HCT116 (cell line): ENCODE data around the gene SLC47A1. TPM values are rescaled to one million over a fixed set of nuclear protein-coding genes. Genes with fewer than 3 reads are reported as not detected.

Experiments used
- ATAC-seq: fragments of 200-7000 bp; cut with Tn5 transposase; 2 replicates; pipeline ENCODE4 v1.9.1; 2020; ENCODE audit warnings: mild to moderate bottlenecking, moderate library complexity
- BruUV-seq: library from RNA; stranded (reverse); fragments of 400-500 nt; replicated peaks from 2 replicates; lab custom pipeline; 2021; lab: Mats Ljungman, UMichigan
- CTCF ChIA-PET: fragments of 300-600 bp; sonication (Branson Sonifier 250); formaldehyde crosslinking; loops from one replicate; lab custom pipeline; 2021; ENCODE audit warnings: antibody characterized with exemption; lab: Charles Lee
- POLR2A ChIA-PET: fragments of 300-600, 350-600 bp; sonication (Branson Sonifier 250); formaldehyde crosslinking; loops from one replicate; lab custom pipeline; 2021; ENCODE audit warnings: antibody characterized with exemption; lab: Charles Lee
- RAD21 ChIA-PET, 2 experiments: fragments of 300-600 bp; sonication (Branson Sonifier 250); formaldehyde crosslinking; loops; one replicate each; lab custom pipeline; 2023; ENCODE audit warnings: low total read pairs in 2 of 2; ENCODE audit not compliant: uncharacterized antibody in 2 of 2, unreplicated experiment in 2 of 2, low non-redundant PET in 1 of 2; lab: Charles Lee
- DNase-seq: peaks from one replicate; pipeline ENCODE4 v3.0.0-alpha.2; 2010; ENCODE audit warnings: low read depth, low spot score
- H2AFZ ChIP-seq: fragments of 200-600 bp; shearing (Covaris generic), sonication (generic); 2 replicates; pipeline ENCODE4 v1.6.1; 2017; ENCODE audit warnings: low read depth, mixed run types, mixed read lengths, antibody characterized with exemption, low read length; ENCODE audit not compliant: poor library complexity, severe bottlenecking
- H3K27ac ChIP-seq: 2 replicates; pipeline ENCODE4 v1.5.1; 2012; ENCODE audit warnings: low read depth, low read length
- H3K27me3 ChIP-seq: fragments of 200-600 bp; sonication (generic); 2 replicates; pipeline ENCODE4 v1.6.1; 2016; ENCODE audit warnings: mixed run types, low read length, mixed read lengths; ENCODE audit not compliant: insufficient read depth
- H3K36me3 ChIP-seq, 2 experiments: fragments of 200-500 bp in 1 of 2; fragments of 200-600 bp in 1 of 2; sonication (Bioruptor generic) in 1 of 2; sonication (generic) in 1 of 2; 2 replicates each; pipeline versions ENCODE4 v1.5.1 to v1.6.1; 2014 to 2016; ENCODE audit warnings: low read length in 2 of 2, inconsistent platforms in 1 of 2, mixed read lengths in 1 of 2, mixed run types in 1 of 2; ENCODE audit not compliant: insufficient read depth in 2 of 2, control insufficient read depth in 1 of 2
- H3K4me1 ChIP-seq, 2 experiments: fragments of 200-600 bp in 1 of 2; sonication (generic) in 1 of 2; 2 replicates each; pipeline versions ENCODE4 v1.5.1 to v1.6.1; 2012 to 2017; ENCODE audit warnings: low read length in 2 of 2, inconsistent platforms in 1 of 2, mild to moderate bottlenecking in 1 of 2, mixed read lengths in 1 of 2, mixed run types in 1 of 2, moderate library complexity in 1 of 2; ENCODE audit not compliant: insufficient read depth in 2 of 2, control insufficient read depth in 1 of 2
- H3K4me2 ChIP-seq: fragments of 200-600 bp; sonication (generic); 2 replicates; pipeline ENCODE4 v1.6.1; 2017; ENCODE audit warnings: mixed run types, low read length, mixed read lengths
- H3K4me3 ChIP-seq, 2 experiments: fragments of 200-600 bp in 1 of 2; sonication (generic) in 1 of 2; replicated peaks in 1 of 2; 2 replicates each; pipeline ENCODE4 v1.5.1; 2011 to 2016; ENCODE audit warnings: low read length in 2 of 2, control low read depth in 1 of 2, low read depth in 1 of 2, mild to moderate bottlenecking in 1 of 2, mixed read lengths in 1 of 2, mixed run types in 1 of 2
- H3K79me2 ChIP-seq: fragments of 200-600 bp; sonication (generic); 2 replicates; pipeline ENCODE4 v1.6.1; 2017; ENCODE audit warnings: mild to moderate bottlenecking, mixed run types, low read length, moderate library complexity, mixed read lengths; ENCODE audit not compliant: insufficient read depth
- H3K9ac ChIP-seq: fragments of 200-600 bp; sonication (generic); 2 replicates; pipeline ENCODE4 v1.6.1; 2016; ENCODE audit warnings: low read length, mixed read lengths
- H3K9me2 ChIP-seq: fragments of 200-600 bp; sonication (generic), shearing (Covaris generic); 2 replicates; pipeline ENCODE4 v1.6.1; 2017; ENCODE audit warnings: mixed run types, mild to moderate bottlenecking, moderate library complexity; ENCODE audit not compliant: insufficient read depth
- H3K9me3 ChIP-seq, 2 experiments: fragments of 200-500 bp in 1 of 2; fragments of 200-600 bp in 1 of 2; sonication (Bioruptor generic) in 1 of 2; sonication (generic) in 1 of 2; 2 replicates each; pipeline ENCODE4 v1.6.1; 2014 to 2017; ENCODE audit warnings: low read length in 2 of 2, mixed read lengths in 2 of 2, inconsistent platforms in 1 of 2, low read depth in 1 of 2, mild to moderate bottlenecking in 1 of 2, mixed run types in 1 of 2, moderate library complexity in 1 of 2; ENCODE audit not compliant: control insufficient read depth in 1 of 2, insufficient read depth in 1 of 2
- H4K20me1 ChIP-seq: fragments of 200-600 bp; sonication (generic), shearing (Covaris generic); 2 replicates; pipeline ENCODE4 v1.6.1; 2017; ENCODE audit warnings: mixed run types, mild to moderate bottlenecking, moderate library complexity; ENCODE audit not compliant: insufficient read depth
- ATF3 ChIP-seq: IDR thresholded peaks from 2 replicates; pipeline ENCODE4 v1.6.1; 2012
- CBX3 ChIP-seq: IDR thresholded peaks from 2 replicates; pipeline ENCODE4 v1.6.1; 2012; ENCODE audit warnings: low read depth
- EGR1 ChIP-seq: IDR thresholded peaks from 2 replicates; pipeline ENCODE4 v1.6.1; 2012; ENCODE audit warnings: low read depth
- JUND ChIP-seq: IDR thresholded peaks from 2 replicates; pipeline ENCODE4 v1.6.1; 2012
- MAX ChIP-seq: IDR thresholded peaks from 2 replicates; pipeline ENCODE4 v1.6.1; 2012
- SIN3A ChIP-seq: IDR thresholded peaks from 2 replicates; pipeline ENCODE4 v1.6.1; 2012; ENCODE audit warnings: low read depth
- ZBTB33 ChIP-seq: IDR thresholded peaks from 2 replicates; pipeline ENCODE4 v1.6.1; 2011; ENCODE audit warnings: mild to moderate bottlenecking, low read length, moderate library complexity; ENCODE audit not compliant: insufficient replicate concordance; ENCODE audit errors: extremely low read depth
- ZNF274 ChIP-seq: fragments of 200-500 bp; sonication (Bioruptor generic); IDR thresholded peaks from 2 replicates; pipeline ENCODE4 v1.6.1; 2014; ENCODE audit warnings: mild to moderate bottlenecking, low read depth, low read length, inconsistent platforms
- intact Hi-C: fragments of 100-400 bp; cut with micrococcal nuclease; formaldehyde crosslinking; loops from 2 replicates; pipeline ENCODE4 v1.10.0; 2022
- total RNA-seq: library from RNA; stranded (reverse); gene quantifications from one replicate; pipeline ENCODE4 v1.2.1, GENCODE V29; 2021; ENCODE audit not compliant: unreplicated experiment

Gene SLC47A1
- total RNA-seq, 1 experiment from 2014 or later = 0.17 TPM

- no peak for ATAC-seq
- ChIA-PET POLR2A (no interaction called here), RAD21 (no interaction called here), CTCF (no interaction called here)
- TF ChIP-seq CBX3 = no peak
- no peak for TF ChIP-seq MAX
- no peak for TF ChIP-seq EGR1
- no peak for TF ChIP-seq ZNF274
- Histone ChIP-seq H3K4me3 (no peak overlapping the region), H3K4me2 (no peak overlapping the region), H3K27ac (no peak overlapping the region), H3K79me2 (no peaks in the 10 kb centered on the region), H2AFZ (no peak overlapping the region), H3K4me1 (no peaks in the 10 kb centered on the region), H3K36me3 (no peaks in the 10 kb centered on the region), H3K9ac (no peak overlapping the region), H3K27me3 (no peaks in the 10 kb centered on the region), H3K9me3 (no peaks in the 10 kb centered on the region), H4K20me1 (no peaks in the 10 kb centered on the region), H3K9me2 (no peaks in the 10 kb centered on the region)
- intact Hi-C loops = no loop called here
- DNase-seq = no peak
- BruUV-seq = no TSS peak
These were observed 3.5 kb downstream of the SLC47A1 start for GRCh38 chr17:19537111-19537510.

- Histone ChIP-seq H3K9ac (no peak overlapping the region), H3K27ac (no peak overlapping the region), H4K20me1 (no peaks in the 10 kb centered on the region), H3K79me2 (no peaks in the 10 kb centered on the region), H2AFZ (no peak overlapping the region), H3K4me1 (no peaks in the 10 kb centered on the region), H3K27me3 (no peaks in the 10 kb centered on the region), H3K9me3 (no peaks in the 10 kb centered on the region), H3K36me3 (no peaks in the 10 kb centered on the region), H3K4me3 (no peak overlapping the region), H3K4me2 (no peak overlapping the region), H3K9me2 (no peaks in the 10 kb centered on the region)
- RAD21 ChIA-PET = no interaction called here
- TF ChIP-seq SIN3A = no peak
- TF ChIP-seq ZNF274 = no peak
- no peak for TF ChIP-seq JUND
- TF ChIP-seq ZBTB33 = no peak
- no peak for TF ChIP-seq ATF3
- DNase-seq (no peak), ATAC-seq (no peak)
- CTCF ChIA-PET = no interaction called here
- POLR2A ChIA-PET = interaction anchor here (0.6 kb wide), 1 partner anchor 138 kb away, joined by 5 read pairs; no protein-coding TSS in a partner anchor
- BruUV-seq = no TSS peak
- intact Hi-C loops = no loop called here
These were observed 4.7 kb downstream of the SLC47A1 start for GRCh38 chr17:19538095-19539039.
